ENCODE results near the gene SERPINB1.
"Not testable (repeated sequence)": the region's sequence is repeated elsewhere in the genome, so short reads cannot be mapped to it uniquely, and the experiment has no call there.

The SERPINB1 gene
- long read RNA-seq, donor 1, transcript SERPINB1-201 (7 exons, 2,619 nt), result major isoform, 5 of 5 reads
- long read RNA-seq, donor 1, partial matches to known transcripts, result 0 of 5 reads
- long read RNA-seq, donor 1, other reads (novel, unspliced or antisense), result 0 of 5 reads
- long read RNA-seq, donor 2, partial matches to known transcripts, result 0 of 3 reads
- long read RNA-seq, donor 2, other reads (novel, unspliced or antisense), result 0 of 3 reads
- long read RNA-seq, donor 3, transcript SERPINB1-201 (7 exons, 2,619 nt), result major isoform, 5 of 5 reads
- long read RNA-seq, donor 3, partial matches to known transcripts, result 0 of 5 reads
- long read RNA-seq, donor 3, other reads (novel, unspliced or antisense), result 0 of 5 reads
- long read RNA-seq, donor 4, partial matches to known transcripts, result 0 of 4 reads
- long read RNA-seq, donor 4, other reads (novel, unspliced or antisense), result 0 of 4 reads
- long read RNA-seq, donor 5, partial matches to known transcripts, result 0 of 2 reads
- long read RNA-seq, donor 5, other reads (novel, unspliced or antisense), result 0 of 2 reads
- long read RNA-seq, donor 6, transcript SERPINB1-201 (7 exons, 2,619 nt), result major isoform, 6 of 6 reads
- long read RNA-seq, donor 6, partial matches to known transcripts, result 0 of 6 reads
- long read RNA-seq, donor 6, other reads (novel, unspliced or antisense), result 0 of 6 reads
- long read RNA-seq, donor 7, transcript SERPINB1-201 (7 exons, 2,619 nt), result major isoform, 6 of 6 reads
- long read RNA-seq, donor 7, partial matches to known transcripts, result 0 of 6 reads
- long read RNA-seq, donor 7, other reads (novel, unspliced or antisense), result 0 of 6 reads
- long read RNA-seq, donor 8, transcript SERPINB1-201 (7 exons, 2,619 nt), result major isoform, 8 of 17 reads
- long read RNA-seq, donor 8, partial matches to known transcripts, result 9 of 17 reads
- long read RNA-seq, donor 8, other reads (novel, unspliced or antisense), result 0 of 17 reads

- peak; percentile 83 for DNase-seq
Measured at GRCh38 chr6:2841264-2842138, at the start of gene SERPINB1. SERPINB1 (minus strand) TSS chr6:2841863; CDS start chr6:2840586, 1,277 bp downstream.

GRCh38 chr6:2890976-2891767, 49.5 kb upstream of the SERPINB1 start:
- no peak for DNase-seq

- DNase-seq, result no peak
Measured at GRCh38 chr6:2885967-2886735, 44.5 kb upstream of the SERPINB1 start.

GRCh38 chr6:2884804-2885203, 43.1 kb upstream of the SERPINB1 start:
- no peak for DNase-seq

- no peak for DNase-seq
Measured at GRCh38 chr6:2883673-2884072, 42.0 kb upstream of the SERPINB1 start.

GRCh38 chr6:2881423-2881822, 39.8 kb upstream of the SERPINB1 start:
- DNase-seq, result no peak

GRCh38 chr6:2880156-2880555, 38.5 kb upstream of the SERPINB1 start:
- DNase-seq, result not testable (repeated sequence)

- no peak for DNase-seq
Measured at GRCh38 chr6:2877960-2878359, 36.3 kb upstream of the SERPINB1 start.

- DNase-seq, result peak; percentile 31
Measured at GRCh38 chr6:2877057-2877882, 35.6 kb upstream of the SERPINB1 start.

GRCh38 chr6:2876210-2877056, 34.8 kb upstream of the SERPINB1 start:
- DNase-seq, result peak; percentile 80

GRCh38 chr6:2875359-2876191, 33.9 kb upstream of the SERPINB1 start:
- peak; percentile 84 for DNase-seq

GRCh38 chr6:2873643-2874042, 32.0 kb upstream of the SERPINB1 start:
- DNase-seq, result no peak

GRCh38 chr6:2872423-2873358, 31.0 kb upstream of the SERPINB1 start:
- DNase-seq, result no peak

- DNase-seq, result no peak
Measured at GRCh38 chr6:2871953-2872352, 30.3 kb upstream of the SERPINB1 start.

GRCh38 chr6:2871102-2871501, 29.4 kb upstream of the SERPINB1 start:
- DNase-seq, result no peak

- DNase-seq, result no peak
Measured at GRCh38 chr6:2870046-2870636, 28.5 kb upstream of the SERPINB1 start.

Data from right kidney (tissue), 9 donors.